Measurements from ENCODE around the gene MBL2. TPM values are rescaled to one million over a fixed set of nuclear protein-coding genes. Genes with fewer than 3 reads are reported as not detected.

MBL2 gene
- total RNA-seq = not detected in 2 replicates

GRCh38 chr10:52772623-52773022 lies at the start of gene MBL2:
MBL2 (minus strand) TSS chr10:52772784; CDS start chr10:52771635, 1,149 bp downstream.

